ENCODE results near the gene IKBKE. TPM values are rescaled to one million over a fixed set of nuclear protein-coding genes. Genes with fewer than 3 reads are reported as not detected.

The IKBKE gene
- total RNA-seq, 1 donor from 2014 or later: 8.5 TPM

GRCh38 chr1:206430031-206430983 lies 40.0 kb upstream of the IKBKE start:
- intact Hi-C loops (cut with DNase I): no loop called here
- Histone ChIP-seq H3K36me3 (peaks cover 36% of the 10 kb centered on the region), H3K4me1 (no peaks in the 10 kb centered on the region), H3K27ac (no peak overlapping the region), H3K4me3 (no peak overlapping the region), H3K9me3 (no peaks in the 10 kb centered on the region), H3K27me3 (no peaks in the 10 kb centered on the region)
- ATAC-seq (peak; percentile 41), DNase-seq (no peak)
- TF ChIP-seq, protein P1, sequence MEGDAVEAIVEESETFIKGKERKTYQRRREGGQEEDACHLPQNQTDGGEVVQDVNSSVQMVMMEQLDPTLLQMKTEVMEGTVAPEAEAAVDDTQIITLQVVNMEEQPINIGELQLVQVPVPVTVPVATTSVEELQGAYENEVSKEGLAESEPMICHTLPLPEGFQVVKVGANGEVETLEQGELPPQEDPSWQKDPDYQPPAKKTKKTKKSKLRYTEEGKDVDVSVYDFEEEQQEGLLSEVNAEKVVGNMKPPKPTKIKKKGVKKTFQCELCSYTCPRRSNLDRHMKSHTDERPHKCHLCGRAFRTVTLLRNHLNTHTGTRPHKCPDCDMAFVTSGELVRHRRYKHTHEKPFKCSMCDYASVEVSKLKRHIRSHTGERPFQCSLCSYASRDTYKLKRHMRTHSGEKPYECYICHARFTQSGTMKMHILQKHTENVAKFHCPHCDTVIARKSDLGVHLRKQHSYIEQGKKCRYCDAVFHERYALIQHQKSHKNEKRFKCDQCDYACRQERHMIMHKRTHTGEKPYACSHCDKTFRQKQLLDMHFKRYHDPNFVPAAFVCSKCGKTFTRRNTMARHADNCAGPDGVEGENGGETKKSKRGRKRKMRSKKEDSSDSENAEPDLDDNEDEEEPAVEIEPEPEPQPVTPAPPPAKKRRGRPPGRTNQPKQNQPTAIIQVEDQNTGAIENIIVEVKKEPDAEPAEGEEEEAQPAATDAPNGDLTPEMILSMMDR (IDR thresholded peaks at IDR 0.05): no peak

DNA sequence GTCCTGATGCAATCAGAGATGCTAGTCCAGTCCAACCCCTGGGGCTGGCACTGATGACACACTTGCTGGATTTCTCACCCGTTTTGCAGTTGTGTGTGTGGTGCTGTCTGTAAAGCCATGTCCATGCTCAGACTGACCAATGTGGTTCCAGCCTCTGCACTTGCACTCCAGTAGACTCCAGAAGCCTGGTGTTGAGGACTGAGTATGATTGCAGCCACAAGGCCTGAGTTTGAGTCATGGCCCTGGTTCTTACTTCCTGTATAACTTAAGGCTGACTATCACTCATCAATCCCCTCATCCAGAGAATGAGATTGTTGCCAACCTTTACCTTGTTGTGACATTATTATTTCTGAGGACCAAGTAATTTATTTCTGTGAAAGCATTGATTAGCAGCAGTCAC lies 34.8 kb upstream of the IKBKE start:
- Histone ChIP-seq H3K4me1 (no peaks in the 10 kb centered on the region), H3K36me3 (peaks cover 61% of the 10 kb centered on the region), H3K27me3 (no peaks in the 10 kb centered on the region), H3K9me3 (no peaks in the 10 kb centered on the region), H3K4me3 (no peak overlapping the region), H3K27ac (no peak overlapping the region)
- DNase-seq: no peak
- intact Hi-C loops (cut with DNase I): no loop called here
- TF ChIP-seq, protein P1 (IDR thresholded peaks at IDR 0.05): no peak
- ATAC-seq: no peak

DNA sequence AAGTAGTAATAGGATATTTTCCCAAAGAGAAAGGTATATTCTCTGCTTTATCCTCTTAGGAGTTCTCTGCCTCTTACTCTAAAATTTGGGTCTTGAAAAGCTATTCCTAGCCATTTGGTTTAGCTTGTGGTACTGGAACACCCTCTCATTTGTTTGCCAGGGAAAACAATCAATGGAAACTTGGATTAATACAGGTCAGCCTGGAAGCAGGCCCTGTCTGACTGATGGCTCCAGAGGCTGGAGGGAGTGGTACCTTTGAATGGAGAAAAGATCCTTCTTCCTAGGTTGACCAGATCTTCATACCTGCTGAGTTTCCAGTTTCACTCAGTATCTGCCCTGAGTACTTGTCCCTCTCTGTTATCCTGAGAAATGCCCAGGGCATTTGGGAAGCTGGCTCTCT lies 31.7 kb upstream of the IKBKE start:
- Histone ChIP-seq H3K4me1 (no peaks in the 10 kb centered on the region), H3K36me3 (peaks cover 73% of the 10 kb centered on the region), H3K9me3 (no peaks in the 10 kb centered on the region), H3K4me3 (no peak overlapping the region), H3K27ac (no peak overlapping the region), H3K27me3 (no peaks in the 10 kb centered on the region)
- DNase-seq (no peak), ATAC-seq (no peak)
- TF ChIP-seq, protein P1 (IDR thresholded peaks at IDR 0.05): no peak
- intact Hi-C loops (cut with DNase I): no loop called here

GRCh38 chr1:206439205-206439604 lies 31.1 kb upstream of the IKBKE start:
- intact Hi-C loops (cut with DNase I): no loop called here
- ATAC-seq: no peak
- Histone ChIP-seq H3K9me3 (no peaks in the 10 kb centered on the region), H3K27me3 (no peaks in the 10 kb centered on the region), H3K4me3 (no peak overlapping the region), H3K4me1 (no peaks in the 10 kb centered on the region), H3K27ac (no peak overlapping the region), H3K36me3 (peaks cover 79% of the 10 kb centered on the region)
- no peak for DNase-seq
- TF ChIP-seq, protein P1 (IDR thresholded peaks at IDR 0.05): no peak

GRCh38 chr1:206441336-206441967 lies 28.8 kb upstream of the IKBKE start:
- Histone ChIP-seq H3K27ac (no peak overlapping the region), H3K4me1 (no peaks in the 10 kb centered on the region), H3K9me3 (no peaks in the 10 kb centered on the region), H3K4me3 (no peak overlapping the region), H3K27me3 (no peaks in the 10 kb centered on the region), H3K36me3 (peaks cover 76% of the 10 kb centered on the region)
- intact Hi-C loops (cut with DNase I): no loop called here
- DNase-seq: no peak
- no peak for ATAC-seq
- TF ChIP-seq, protein P1 (IDR thresholded peaks at IDR 0.05): no peak

Data from upper lobe of right lung (tissue), 1 donor.